Limb (tissue), 2 donors: Measurements from ENCODE around the gene ERC2.
A peak's percentile ranks its signal among the peaks of the same experiment; 100 is the strongest.

Source experiments
- DNase-seq, 2 donors: peaks; one replicate each; pipeline ENCODE4 v3.0.0-alpha.2; 2016; ENCODE audit errors: extremely low spot score in 2 of 2

ERC2 gene

DNA sequence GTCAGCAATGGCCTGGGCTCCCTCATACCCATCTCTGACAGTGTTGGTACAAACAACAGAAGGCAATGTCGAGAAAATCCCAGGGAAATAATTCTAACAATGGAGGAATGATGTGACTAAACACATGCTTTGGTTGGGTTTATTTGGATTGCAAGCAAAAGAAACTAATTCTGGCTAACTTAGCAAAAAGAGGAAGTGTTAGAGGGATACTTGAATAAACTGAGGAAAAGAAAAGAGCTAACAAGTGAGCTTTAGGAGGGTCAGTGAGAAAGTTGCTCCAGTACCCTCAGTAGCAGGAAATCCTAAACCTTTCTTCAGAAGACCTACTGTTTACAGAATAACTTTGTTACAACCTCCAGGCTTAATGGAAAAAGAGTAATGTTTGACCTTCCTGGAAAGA is 716.5 kb downstream of the ERC2 start:
- no peak for DNase-seq

- DNase-seq, result no peak
These were observed 717.7 kb downstream of the ERC2 start for GRCh38 chr3:55750525-55750924.

DNA sequence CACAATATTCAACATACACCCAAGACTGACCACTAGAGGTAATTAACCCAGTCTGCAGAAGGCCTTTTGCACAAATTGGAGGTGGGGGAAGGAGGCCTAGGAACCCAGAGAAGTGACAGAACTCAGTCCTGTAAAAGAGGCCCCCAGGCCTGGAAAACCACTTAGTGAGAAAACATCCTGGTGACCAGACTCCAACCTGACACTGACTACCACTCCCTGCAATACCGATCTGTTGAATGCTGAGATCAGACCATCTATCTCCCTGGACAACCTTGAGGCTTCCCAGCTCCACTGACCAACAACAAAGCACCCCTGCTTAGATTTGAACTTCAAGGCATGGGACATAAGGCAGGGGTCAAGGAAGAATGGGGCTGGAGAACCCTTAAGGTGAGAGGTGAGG is 719.2 kb downstream of the ERC2 start:
- no peak for DNase-seq

DNA sequence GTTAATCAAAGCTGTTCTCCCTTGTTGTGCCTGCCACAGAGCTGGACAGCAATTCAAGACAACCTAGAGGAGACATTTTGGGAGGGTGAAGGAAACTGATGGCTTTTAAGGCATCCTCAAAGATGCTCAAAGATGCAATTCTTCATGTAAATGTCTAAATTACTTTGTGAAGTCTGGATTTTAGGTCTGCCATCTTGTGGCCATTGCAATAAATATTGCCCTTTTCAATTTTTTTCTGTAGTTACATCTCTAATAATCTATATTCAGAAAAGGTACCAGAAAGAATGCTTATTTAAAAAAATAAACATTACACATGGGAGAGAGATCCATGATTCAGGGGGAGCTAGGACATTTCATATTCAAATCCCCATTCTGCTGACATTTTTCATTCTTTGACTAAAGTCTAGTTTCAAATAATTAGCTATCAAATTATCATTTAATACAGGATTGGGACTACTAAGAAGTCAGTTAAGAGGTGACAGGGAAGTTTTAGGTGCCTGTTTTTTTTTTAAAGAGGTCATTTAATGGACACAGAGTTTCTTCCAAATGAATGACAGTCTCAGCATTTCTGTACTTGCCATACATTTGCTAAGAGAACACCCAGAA is 721.4 kb downstream of the ERC2 start:
- no peak for DNase-seq

- DNase-seq, result no peak
These were observed 725.5 kb downstream of the ERC2 start for GRCh38 chr3:55742832-55743136.

DNA sequence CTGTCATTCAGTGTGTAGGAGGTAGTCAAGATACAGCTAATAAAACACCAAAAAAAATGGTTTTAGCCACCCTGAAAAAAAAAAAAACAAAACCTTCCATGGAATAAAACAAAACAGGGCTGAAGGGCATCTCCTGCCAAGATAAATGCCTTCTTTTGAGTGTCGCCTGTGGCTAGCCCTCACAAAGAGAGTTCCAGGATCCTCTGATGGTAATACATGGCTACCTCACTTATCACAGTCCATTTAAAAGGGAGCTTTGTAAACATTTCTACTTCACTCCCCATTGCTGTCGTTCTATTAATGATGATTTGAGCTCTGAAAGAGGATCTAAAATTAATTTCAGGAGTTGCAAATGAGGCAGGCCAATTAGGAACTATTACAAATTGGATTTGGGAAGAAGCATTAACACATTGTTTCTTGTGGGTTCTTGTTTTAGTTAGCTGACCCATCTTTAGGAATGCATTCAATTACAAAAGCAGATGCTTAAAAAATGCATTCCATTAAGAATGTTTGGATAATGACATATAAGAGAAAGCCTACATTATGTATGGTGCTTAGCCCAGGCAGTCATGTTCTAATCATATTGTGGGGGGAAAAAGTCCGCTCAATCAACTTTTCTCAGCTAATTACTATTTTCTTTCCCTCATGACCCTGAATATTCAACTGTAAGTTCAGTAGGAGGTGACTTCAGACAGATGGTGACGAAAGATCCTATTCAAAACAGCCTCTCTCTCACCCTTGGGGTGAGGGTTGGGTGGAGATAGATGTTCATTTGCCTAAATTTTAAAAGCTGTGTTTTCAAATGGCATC is 726.0 kb downstream of the ERC2 start:
- no peak for DNase-seq

DNA sequence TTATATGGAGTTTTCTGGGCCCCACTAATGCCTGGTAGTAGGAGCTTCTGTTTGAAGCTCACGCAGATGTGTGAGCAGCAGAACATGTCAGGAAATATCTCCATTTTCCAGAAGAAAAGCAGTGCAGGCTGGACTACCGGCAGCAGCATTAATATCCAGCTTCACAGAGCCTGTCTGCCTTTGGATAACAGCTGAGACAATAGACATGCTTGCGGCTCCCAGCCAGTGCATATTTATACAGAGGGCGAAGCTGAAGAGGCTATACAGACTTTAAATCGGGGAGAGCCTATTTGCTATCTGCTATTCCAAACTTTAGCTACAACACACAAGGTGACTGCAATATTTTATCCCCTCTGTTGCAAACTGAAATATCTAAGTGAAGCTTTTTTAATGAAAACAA is 731.1 kb downstream of the ERC2 start:
- no peak for DNase-seq

DNA sequence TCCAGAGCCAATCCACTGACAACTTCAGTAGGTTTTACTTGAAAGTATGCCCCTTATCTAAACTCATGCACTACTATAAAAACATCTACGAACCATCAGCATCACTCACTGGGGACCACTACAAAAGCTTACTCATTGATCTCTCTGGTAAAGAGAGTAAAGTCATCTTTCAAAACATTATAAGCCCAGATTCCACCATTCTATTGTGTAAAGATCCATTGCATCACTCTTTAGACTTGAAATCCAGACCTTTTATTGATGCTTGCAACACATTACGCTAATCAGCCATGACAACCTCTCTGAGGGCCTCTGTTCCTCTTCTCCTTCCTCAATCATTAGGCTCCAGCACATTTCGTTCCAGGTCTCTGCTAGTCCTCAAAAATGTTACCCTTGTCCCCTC is 732.3 kb downstream of the ERC2 start:
- DNase-seq, result no peak

GRCh38 chr3:55731741-55732140 is 736.5 kb downstream of the ERC2 start:
- DNase-seq, result no peak

DNA sequence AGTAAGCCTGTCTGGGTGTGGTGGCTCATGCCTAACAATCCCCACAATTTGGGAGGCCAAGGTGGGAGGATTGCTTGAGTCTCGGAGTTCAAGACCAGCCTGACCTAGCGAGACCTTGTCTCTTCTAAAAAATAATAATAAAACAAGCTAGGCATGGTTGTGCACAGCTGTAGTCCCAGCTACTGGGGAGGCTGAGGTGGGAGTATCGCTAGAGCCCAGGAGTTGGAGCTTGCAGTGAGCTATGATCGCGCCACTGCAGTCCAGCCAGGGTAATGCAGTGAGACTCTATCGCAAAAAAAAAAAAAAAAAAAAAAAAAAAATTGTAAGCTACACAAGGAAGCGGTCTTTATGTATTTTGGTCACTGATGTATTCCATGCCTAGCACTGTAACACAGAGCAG is 738.7 kb downstream of the ERC2 start:
- no peak for DNase-seq

- DNase-seq, result no peak
These were observed 739.7 kb downstream of the ERC2 start for GRCh38 chr3:55728461-55729100.

DNA sequence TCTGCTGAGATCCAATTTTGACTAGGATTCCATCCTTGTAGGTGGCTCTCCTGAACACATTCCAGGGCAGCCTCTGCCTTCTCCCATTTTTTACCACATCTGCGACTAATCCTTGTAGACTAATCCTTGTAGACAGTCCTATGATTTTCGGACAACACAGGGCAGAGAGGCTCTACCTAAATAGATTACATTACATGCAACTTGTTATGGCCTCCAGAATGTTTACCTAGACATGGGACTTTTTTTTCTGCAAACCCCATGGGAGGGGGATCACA is 741.8 kb downstream of the ERC2 start:
- no peak for DNase-seq

DNA sequence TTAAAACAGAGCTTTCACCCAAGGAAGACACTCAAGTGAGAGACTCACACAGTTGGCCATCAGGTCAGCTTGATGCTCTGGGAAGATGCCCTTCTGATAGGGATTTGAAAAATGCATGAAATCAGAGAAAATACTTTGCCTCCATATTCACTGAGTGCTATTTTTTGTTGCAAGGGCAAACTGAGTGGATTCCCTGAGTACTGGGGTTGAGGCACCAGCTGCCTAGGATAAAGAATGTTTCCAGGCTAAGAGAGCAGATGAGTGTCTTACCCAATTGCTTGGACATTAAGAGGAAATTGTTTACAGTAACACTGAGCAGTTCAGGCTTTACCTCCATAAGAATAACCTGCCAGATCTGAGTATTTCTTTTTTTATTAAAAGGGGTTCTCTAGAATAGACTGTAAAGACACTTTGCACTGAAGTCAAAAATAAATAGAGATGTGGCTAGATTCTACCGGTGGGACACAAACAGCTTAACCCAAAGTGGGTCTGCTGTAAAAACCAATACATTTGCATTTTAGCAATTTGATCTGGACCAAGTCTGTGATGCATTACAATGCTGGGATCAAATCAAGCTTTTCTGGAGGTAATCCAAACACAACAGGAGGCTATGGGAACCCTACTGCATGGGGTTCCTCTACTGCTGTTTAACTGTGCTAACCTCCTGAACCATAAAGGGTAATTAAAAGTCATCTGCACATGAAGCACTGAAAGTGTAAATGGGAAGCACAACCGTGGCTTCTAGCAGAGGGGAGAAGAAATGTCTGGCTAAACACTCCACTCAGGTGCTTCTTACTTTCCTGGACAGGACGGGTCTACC is 742.4 kb downstream of the ERC2 start:
- DNase-seq, result no peak

GRCh38 chr3:55724821-55725220 is 743.4 kb downstream of the ERC2 start:
- peak in 1 of 2 donors; percentile 68 for DNase-seq

- DNase-seq, result no peak
These were observed 743.9 kb downstream of the ERC2 start for GRCh38 chr3:55724407-55724784.

- DNase-seq, result no peak
These were observed 744.4 kb downstream of the ERC2 start for GRCh38 chr3:55723653-55724406.

DNA sequence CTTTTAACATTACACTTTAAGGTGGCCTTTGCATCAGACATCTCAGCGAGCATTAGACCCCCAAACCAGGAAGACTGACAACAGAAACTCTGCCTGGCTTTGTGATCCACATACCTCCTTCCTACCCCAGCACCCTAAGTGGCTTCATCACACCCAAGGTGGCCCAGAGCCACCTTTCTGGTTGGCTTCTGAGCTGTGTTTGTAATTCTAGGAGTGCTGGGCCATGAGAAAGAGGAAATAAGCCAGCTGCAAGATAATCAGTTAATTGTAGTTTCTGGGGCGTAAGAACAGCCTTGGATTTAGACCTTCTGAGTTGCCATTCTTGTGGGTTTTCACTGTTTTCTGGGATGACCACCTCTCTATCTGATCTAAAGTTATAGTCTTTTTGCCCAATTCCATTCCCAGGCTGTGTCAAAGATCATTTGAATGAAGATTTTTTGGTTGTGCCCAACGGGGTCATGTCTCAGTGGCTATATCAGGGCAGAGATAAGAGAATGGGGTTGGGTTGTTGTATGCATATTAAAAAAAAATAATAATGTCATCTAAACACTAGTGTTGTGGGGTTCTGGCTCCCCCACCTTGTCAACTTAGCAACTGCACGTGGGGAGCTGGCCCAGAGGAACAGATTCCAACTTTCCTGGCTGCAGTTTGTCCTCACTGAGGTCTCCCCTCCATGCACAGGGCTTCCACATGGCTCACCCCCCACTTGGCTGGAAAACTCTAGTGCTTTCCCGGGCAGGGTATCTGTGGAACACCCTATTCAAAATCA is 746.4 kb downstream of the ERC2 start:
- DNase-seq, result peak in 1 of 2 donors; percentile 43

DNA sequence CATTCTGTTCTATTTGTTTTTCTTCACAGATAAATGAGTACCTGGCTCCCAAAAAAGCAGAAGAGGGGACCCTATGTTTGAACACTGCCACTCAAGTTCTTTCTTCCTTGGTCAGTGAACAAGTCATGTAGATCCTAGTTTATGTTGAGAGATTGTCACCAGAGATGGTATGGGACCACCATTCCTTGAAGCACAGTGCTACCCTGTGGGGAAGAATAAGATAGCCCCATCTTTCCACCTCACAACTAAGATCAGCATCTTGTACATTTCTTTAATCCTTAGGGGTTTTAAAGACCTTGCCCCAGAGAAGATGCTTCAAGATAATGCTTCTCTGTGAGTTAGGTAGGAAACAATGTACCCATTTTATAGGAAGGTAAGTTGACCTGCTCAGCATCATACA is 747.7 kb downstream of the ERC2 start:
- DNase-seq, result no peak

GRCh38 chr3:55719508-55719907 is 748.8 kb downstream of the ERC2 start:
- DNase-seq, result no peak

GRCh38 chr3:55719006-55719405 is 749.3 kb downstream of the ERC2 start:
- DNase-seq, result no peak

DNA sequence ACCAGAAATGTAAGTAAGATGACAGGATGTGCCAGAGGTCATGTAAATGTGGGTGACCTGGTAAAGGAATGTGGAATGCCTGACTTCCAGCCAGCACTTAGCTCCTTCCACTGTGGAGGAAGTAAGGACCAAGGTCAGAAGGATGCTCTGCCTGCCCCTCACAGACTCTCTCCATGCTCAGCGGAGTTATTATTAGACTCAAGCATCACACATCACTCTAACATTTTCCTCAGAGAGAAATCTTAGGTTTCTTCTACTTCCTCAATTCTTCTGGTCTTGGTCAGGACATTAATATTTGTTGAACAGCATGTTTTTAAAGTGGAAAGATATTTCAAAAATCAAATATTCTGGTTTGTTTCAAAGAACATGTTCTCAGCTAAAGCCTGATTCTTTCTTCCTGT is 749.7 kb downstream of the ERC2 start:
- DNase-seq, result peak in 1 of 2 donors; percentile 27
